Aorta (tissue), 5 donors: ENCODE data around the gene IQCM. TPM values are rescaled to one million over a fixed set of nuclear protein-coding genes. Genes with fewer than 3 reads are reported as not detected.

Source experiments
- ATAC-seq: fragments of 200-7000 bp; cut with Tn5 transposase; one replicate; pipeline ENCODE4 v1.9.1; 2022; ENCODE audit warnings: moderate library complexity; ENCODE audit not compliant: low FRiP score
- DNase-seq, 2 donors: peaks; one replicate each; pipeline ENCODE4 v3.0.0-alpha.2; 2020
- H3K27ac ChIP-seq, 2 donors: one replicate each; pipeline ENCODE4 v1.5.1; 2013; ENCODE audit warnings: low read length in 2 of 2, mild to moderate bottlenecking in 2 of 2, moderate library complexity in 2 of 2, control low read depth in 1 of 2, inconsistent platforms in 1 of 2, low read depth in 1 of 2
- H3K27me3 ChIP-seq, 2 donors: one replicate each; pipeline ENCODE4 v1.6.1; 2013; ENCODE audit warnings: control low read depth in 1 of 2, low read length in 1 of 2, mild to moderate bottlenecking in 1 of 2, moderate library complexity in 1 of 2; ENCODE audit not compliant: insufficient read depth in 2 of 2, control insufficient read depth in 1 of 2
- H3K36me3 ChIP-seq, 2 donors: one replicate each; pipeline ENCODE4 v1.6.1; 2013; ENCODE audit warnings: control low read depth in 1 of 2, low read length in 1 of 2, mild to moderate bottlenecking in 1 of 2; ENCODE audit not compliant: insufficient read depth in 2 of 2, control insufficient read depth in 1 of 2
- H3K4me1 ChIP-seq, 2 donors: one replicate each; pipeline ENCODE4 v1.6.1; 2013; ENCODE audit warnings: low read length in 2 of 2, control low read depth in 1 of 2, mild to moderate bottlenecking in 1 of 2, moderate library complexity in 1 of 2; ENCODE audit not compliant: insufficient read depth in 2 of 2, control insufficient read depth in 1 of 2
- H3K4me3 ChIP-seq, 2 donors: one replicate each; pipeline ENCODE4 v1.5.1; 2013; ENCODE audit warnings: low read length in 2 of 2, control low read depth in 1 of 2, mild to moderate bottlenecking in 1 of 2
- H3K9me3 ChIP-seq: one replicate; pipeline ENCODE4 v1.6.1; 2013; ENCODE audit warnings: mild to moderate bottlenecking, low read length; ENCODE audit not compliant: control insufficient read depth
- WGBS, 2 donors: extraction: QIAGEN DNeasy Blood & Tissue Kit; methylation state at CpG; one replicate each; pipeline ENCODE4 v1.1.7; 2013; 5-methylcytosine and 5-hydroxymethylcytosine counted together
- intact Hi-C, 2 donors: fragments of 100-400 bp; cut with DNase I; formaldehyde crosslinking; loops; one replicate each; pipeline versions ENCODE4 v1.14.2 to v1.15.0; 2022
- polyA plus RNA-seq, 2 donors: library from polyadenylated mRNA; stranded (reverse); fragments of 200-250 nt; gene quantifications; one replicate each; pipeline ENCODE4 v1.2.3, GENCODE V29; 2013
- total RNA-seq, 2 donors: library from RNA; stranded (reverse); fragmentation: NEBNext Ultra II Directional; extraction: Animal tissue kit (Norgen Biotek cat#: 25700); gene quantifications; one replicate each; pipeline ENCODE4 v1.2.1, GENCODE V29; 2021
- donor health status: healthy with polysubstance abuse.
- donor health status: Bipolar disorder and iron deficiency.
- donor health status: DM: no; HTN: no; CAD: no.
- donor health status: DM: no; HTN: no; CAD: no.
- donor health status: DM: yes; HTN: yes; CAD: no.

Gene IQCM
- total and polyA plus RNA-seq, 4 donors, result not detected

DNA sequence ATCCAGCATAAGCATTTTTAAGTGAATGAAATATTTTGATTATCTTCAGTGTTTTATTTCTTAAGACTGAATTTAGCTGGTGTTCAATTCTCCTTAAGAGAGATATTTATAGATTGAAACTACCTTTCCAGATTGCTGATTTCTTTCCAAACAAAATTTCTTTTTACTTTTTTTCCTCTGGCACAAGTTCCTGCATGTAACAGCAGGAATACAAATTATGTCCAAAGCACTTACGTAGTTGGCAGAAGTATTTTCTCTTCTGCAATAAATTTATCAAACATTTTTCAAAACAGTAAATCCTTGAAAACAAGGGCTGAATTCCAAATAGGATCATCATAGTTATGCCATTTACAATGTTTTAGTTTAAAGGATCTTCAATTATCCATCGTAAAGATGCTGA is 412.6 kb downstream of the IQCM start:
- no peak overlapping the region for H3K27ac ChIP-seq
- DNase-seq, result no peak
- no peaks in the 10 kb centered on the region for H3K4me1 ChIP-seq
- H3K36me3 ChIP-seq, result no peaks in the 10 kb centered on the region
- WGBS, 2 donors, result 20 to 33% methylated on average over 2 of the region's 2 CpGs
- ATAC-seq, result no peak
- intact Hi-C loops, result no loop called here
- no peak overlapping the region for H3K4me3 ChIP-seq
- no peaks in the 10 kb centered on the region for H3K9me3 ChIP-seq
- H3K27me3 ChIP-seq, result no peaks in the 10 kb centered on the region

DNA sequence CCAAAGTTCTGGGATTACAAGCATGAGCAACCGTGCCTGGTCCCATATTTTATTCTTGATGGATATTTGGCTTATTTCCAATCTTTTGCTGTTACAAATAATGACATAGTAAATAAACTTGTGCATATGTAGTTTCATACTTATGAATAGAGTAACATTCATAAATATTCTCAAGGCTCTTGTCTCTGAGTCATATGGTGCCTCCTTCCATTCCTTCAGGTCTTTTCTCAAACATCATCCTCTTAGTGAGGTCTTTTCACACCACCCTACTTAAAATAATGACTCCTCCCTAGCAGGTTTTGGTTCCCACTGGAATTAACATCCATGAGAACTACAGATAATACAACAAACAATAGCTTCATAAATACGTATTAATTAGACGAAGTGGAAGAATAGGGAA is 416.6 kb downstream of the IQCM start:
- DNase-seq, result no peak

DNA sequence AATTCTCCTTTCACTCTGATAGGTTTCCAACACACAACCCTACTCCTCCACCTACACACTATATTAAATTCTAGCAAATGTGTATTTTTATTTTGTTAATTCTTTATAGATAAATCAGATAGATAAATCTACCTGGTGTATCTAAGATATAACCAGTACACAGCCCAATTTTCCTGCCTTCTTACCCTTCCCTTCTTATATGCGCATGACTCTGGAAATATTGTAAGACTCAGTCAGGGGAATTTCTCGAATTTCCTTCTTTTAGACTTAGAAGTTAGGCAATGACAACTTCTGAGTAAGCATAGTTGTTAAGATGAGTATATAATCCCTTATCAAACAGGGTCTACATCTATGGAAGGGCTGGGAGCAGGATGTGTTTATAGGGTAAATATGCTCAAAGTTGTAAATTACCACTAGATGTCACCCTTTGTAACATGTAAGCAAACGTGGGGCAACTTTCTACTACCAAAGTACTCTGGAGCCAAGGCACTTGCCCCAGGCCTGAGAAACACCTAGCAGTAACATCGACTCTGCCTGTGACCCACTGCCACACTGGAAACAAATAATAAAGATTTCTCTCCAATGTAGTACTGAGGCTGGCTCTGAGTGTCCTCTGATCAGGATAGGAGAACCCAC is 444.7 kb downstream of the IQCM start:
- H3K4me1 ChIP-seq, result peaks cover 0 to 2% of the 10 kb centered on the region in 2 donors
- DNase-seq (no peak), ATAC-seq (no peak)
- no peak overlapping the region for H3K27ac ChIP-seq
- no peak overlapping the region for H3K4me3 ChIP-seq
- intact Hi-C loops, result loop anchor here in 1 of 2 donors (5.0 kb wide), 1 partner anchor 526 kb away; no protein-coding TSS in a partner anchor
- 50 to 56% methylated on average over 4 of the region's 4 CpGs for WGBS, 2 donors
- no peaks in the 10 kb centered on the region for H3K27me3 ChIP-seq
- H3K36me3 ChIP-seq, result no peaks in the 10 kb centered on the region
- no peaks in the 10 kb centered on the region for H3K9me3 ChIP-seq

More for the DNA sequence above, 416.6 kb downstream of the IQCM start:
- Histone ChIP-seq H3K4me3 (no peak overlapping the region), H3K36me3 (no peaks in the 10 kb centered on the region), H3K4me1 (no peaks in the 10 kb centered on the region), H3K9me3 (peaks cover 2% of the 10 kb centered on the region), H3K27ac (no peak overlapping the region), H3K27me3 (no peaks in the 10 kb centered on the region)
- WGBS, 2 donors, result 72 to 78% methylated on average over 3 of the region's 3 CpGs
- ATAC-seq, result no peak
- intact Hi-C loops, result no loop called here

DNA sequence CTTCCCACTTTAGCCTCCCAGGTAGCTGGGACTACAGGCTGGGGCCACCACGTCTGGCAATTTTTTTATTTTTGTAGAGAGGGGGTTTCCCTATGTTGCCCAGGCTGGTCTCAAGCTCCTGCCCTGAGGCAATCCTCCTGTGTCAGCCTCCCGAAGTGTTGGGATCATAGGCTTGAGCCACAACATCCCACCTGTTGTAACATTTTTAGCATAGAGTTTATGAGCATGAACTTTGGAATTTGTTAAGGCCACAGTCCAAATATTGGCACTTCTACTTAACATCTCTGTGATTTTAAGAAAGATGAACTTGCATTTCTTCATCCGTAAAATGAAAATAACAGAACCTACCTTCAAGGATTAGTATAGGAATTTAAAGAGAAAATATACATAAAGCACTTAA is 445.6 kb downstream of the IQCM start:
- no peaks in the 10 kb centered on the region for H3K9me3 ChIP-seq
- no peak for DNase-seq
- 61 to 66% methylated on average over 3 of the region's 3 CpGs for WGBS, 2 donors
- no peaks in the 10 kb centered on the region for H3K27me3 ChIP-seq
- H3K4me3 ChIP-seq, result no peak overlapping the region
- no peak for ATAC-seq
- no peaks in the 10 kb centered on the region for H3K36me3 ChIP-seq
- no peak overlapping the region for H3K27ac ChIP-seq
- intact Hi-C loops, result loop anchor here in 1 of 2 donors (5.0 kb wide), 1 partner anchor 527 kb away; no protein-coding TSS in a partner anchor
- no peaks in the 10 kb centered on the region for H3K4me1 ChIP-seq

DNA sequence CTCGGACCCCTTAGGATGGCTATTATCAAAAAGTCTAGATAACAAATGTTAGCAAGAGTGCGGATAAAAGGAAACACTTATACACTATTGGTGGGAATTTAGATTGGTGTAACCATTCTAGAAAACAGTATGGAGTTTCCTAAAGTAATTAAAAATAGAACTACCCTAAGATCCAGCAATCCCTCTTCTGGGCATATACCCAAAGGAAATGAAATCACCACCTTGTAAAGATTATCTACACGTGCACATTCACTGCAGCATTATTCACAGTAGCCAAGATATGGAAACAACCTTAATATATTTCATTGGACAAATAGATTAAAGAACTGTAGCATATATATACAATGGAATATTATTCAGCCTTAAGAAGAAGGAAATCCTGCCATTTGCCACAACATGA is 462.4 kb downstream of the IQCM start:
- Histone ChIP-seq H3K4me3 (no peak overlapping the region), H3K27me3 (no peaks in the 10 kb centered on the region), H3K27ac (no peak overlapping the region), H3K36me3 (no peaks in the 10 kb centered on the region), H3K9me3 (no peaks in the 10 kb centered on the region), H3K4me1 (no peaks in the 10 kb centered on the region)
- no peak for DNase-seq
- intact Hi-C loops, result no loop called here
- no peak for ATAC-seq
- WGBS, 2 donors, result 59 to 61% methylated on average over 3 of the region's 3 CpGs

DNA sequence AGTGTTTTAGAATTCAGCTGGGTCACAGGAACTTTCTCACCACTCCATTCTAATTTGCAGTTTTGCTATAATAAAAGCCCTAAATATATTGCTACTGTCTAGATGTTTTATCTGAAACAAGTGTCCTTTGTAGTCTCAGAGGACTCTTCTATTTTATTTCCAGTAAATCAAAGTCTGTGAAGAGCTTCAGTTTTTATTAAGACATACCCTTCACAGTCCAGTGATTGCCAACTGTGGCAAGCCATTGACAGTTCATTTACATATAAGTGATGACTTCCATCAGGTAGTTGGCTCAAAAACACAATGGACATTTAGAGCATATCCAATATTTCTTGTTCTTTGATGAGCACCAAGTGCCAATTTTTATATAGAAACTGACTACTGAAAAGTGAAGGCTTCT is 466.1 kb downstream of the IQCM start:
- H3K27me3 ChIP-seq, result no peaks in the 10 kb centered on the region
- H3K27ac ChIP-seq, result no peak overlapping the region
- no peak for ATAC-seq
- no peaks in the 10 kb centered on the region for H3K36me3 ChIP-seq
- no peaks in the 10 kb centered on the region for H3K9me3 ChIP-seq
- H3K4me1 ChIP-seq, result no peaks in the 10 kb centered on the region
- intact Hi-C loops, result no loop called here
- no peak overlapping the region for H3K4me3 ChIP-seq
- DNase-seq, result no peak

DNA sequence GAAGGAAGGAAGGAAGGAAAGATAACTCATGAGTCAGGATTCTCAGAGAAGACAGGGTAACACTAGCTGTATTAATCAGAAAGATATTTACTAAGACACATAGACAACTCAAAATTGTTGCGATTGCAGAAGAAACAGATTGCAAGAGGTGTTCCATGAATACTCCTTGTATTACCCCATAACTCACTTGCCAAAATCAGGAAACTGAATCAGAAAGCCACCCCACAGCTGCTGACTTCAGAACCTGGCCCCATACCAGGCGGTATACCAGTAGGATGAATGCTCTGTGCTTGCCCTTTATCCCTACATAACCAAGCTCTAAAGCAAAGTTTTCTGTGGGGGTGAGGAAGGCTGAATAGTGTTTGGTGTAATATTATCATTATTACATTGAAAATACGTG is 468.5 kb downstream of the IQCM start:
- H3K27ac ChIP-seq, result no peak overlapping the region
- no peak overlapping the region for H3K4me3 ChIP-seq
- WGBS, 2 donors, result 83 to 90% methylated on average over 3 of the region's 3 CpGs
- DNase-seq (no peak), ATAC-seq (no peak)
- intact Hi-C loops, result no loop called here
- H3K4me1 ChIP-seq, result no peaks in the 10 kb centered on the region
- no peaks in the 10 kb centered on the region for H3K9me3 ChIP-seq
- H3K36me3 ChIP-seq, result no peaks in the 10 kb centered on the region
- no peaks in the 10 kb centered on the region for H3K27me3 ChIP-seq

DNA sequence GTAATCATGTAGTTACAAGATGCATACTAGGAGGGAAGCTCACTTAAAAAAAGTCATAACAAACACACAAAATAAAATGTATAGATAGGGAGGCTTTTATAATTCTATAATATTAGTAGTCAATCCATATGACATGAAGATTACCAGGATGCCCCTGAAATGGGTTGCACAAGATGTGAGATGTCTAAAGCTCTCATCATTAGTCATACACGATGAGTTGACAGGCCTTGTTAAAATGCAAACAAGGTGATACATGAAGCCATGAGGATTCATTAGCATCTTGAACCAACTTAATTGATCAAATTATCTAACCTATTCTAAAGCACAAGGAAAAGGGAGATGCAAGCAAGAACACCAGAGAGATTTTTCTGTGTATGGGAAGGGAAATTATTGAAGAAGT is 470.2 kb downstream of the IQCM start:
- Histone ChIP-seq H3K27me3 (no peaks in the 10 kb centered on the region), H3K27ac (no peak overlapping the region), H3K4me3 (no peak overlapping the region), H3K9me3 (no peaks in the 10 kb centered on the region), H3K36me3 (no peaks in the 10 kb centered on the region), H3K4me1 (no peaks in the 10 kb centered on the region)
- 89 to 92% methylated on average over 1 of the region's 1 CpG for WGBS, 2 donors
- ATAC-seq, result no peak
- DNase-seq, result no peak
- intact Hi-C loops, result no loop called here

DNA sequence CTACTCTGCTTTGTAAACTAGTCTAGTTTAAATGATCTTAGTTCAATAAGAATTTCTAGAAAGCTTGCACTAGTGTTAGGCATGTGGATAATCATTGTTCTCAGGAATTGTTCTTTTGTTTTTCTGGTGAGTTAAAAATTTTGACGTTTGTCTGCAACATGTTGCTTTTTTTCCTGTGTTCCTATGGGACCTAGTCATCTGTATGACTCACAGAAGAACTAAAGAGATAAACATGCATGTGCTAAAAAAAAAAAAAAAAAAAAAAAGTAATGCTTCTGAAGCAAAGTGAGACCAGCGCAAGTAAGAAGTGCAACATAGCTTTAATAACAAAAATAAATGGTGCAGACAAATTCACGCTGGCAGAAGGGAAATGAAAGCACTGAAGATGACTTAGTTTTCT is 471.2 kb downstream of the IQCM start:
- H3K36me3 ChIP-seq, result no peaks in the 10 kb centered on the region
- no peak overlapping the region for H3K4me3 ChIP-seq
- ATAC-seq, result no peak
- no peak for DNase-seq
- no peaks in the 10 kb centered on the region for H3K9me3 ChIP-seq
- H3K27me3 ChIP-seq, result peaks cover 0 to 1% of the 10 kb centered on the region in 2 donors
- no peak overlapping the region for H3K27ac ChIP-seq
- intact Hi-C loops, result no loop called here
- WGBS, 2 donors, result 44 to 47% methylated on average over 3 of the region's 3 CpGs
- H3K4me1 ChIP-seq, result no peaks in the 10 kb centered on the region
